Measurements from ENCODE around the gene KRAS.

The KRAS gene

DNA sequence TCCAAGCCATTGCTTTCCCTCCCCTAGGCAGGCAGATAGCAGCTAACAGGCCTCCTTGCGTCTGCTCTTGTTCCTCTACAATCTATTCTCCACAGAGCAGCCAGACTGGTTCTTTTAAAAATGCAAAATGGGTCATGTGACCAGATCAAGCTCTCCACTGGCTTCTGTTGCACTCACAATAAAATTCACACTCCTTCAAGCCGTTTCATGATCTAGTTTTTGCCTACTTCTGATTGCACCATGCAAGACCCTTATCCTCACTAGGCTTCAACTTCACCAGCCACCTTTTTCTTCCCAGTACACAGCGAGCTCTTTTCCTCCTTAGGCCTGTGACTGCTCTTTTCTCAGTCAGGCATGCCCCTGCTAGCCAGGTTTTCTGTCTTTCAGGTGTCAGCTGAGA lies 6.1 kb upstream of the KRAS start:
- Histone ChIP-seq H3K36me3 (replicated peaks in 1 of 2; ENCODE audit: control insufficient read depth in 2 of 2, insufficient read depth in 2 of 2, low read length in 2 of 2) (no peaks in the 10 kb centered on the region), H4K8ac (ENCODE audit: low read depth, low read length) (no peak overlapping the region), H3K9ac (ENCODE audit: low read depth, low read length, poor library complexity) (no peak overlapping the region), H2BK5ac (ENCODE audit: low read length) (no peak overlapping the region), H3K79me1 (ENCODE audit: low read depth, low read length) (no peaks in the 10 kb centered on the region), H2BK15ac (ENCODE audit: low read length) (no peak overlapping the region), H3K9me3 (replicated peaks in 1 of 2; ENCODE audit: control insufficient read depth in 2 of 2, insufficient read depth in 1 of 2, low read depth in 1 of 2, low read length in 2 of 2) (peaks cover 0 to 5% of the 10 kb centered on the region in 2 donors), H3K18ac (ENCODE audit: low read length) (no peak overlapping the region), H4K91ac (ENCODE audit: low read depth, low read length, poor library complexity) (no peak overlapping the region), H3K27ac (replicated peaks; ENCODE audit: low read length) (no peak overlapping the region), H3K4me2 (ENCODE audit: insufficient read depth, low read length, poor library complexity, severe bottlenecking) (no peak overlapping the region), H2BK120ac (ENCODE audit: low read depth, low read length) (no peak overlapping the region), H2AK5ac (ENCODE audit: low read depth, low read length) (no peak overlapping the region), H2AFZ (ENCODE audit: low read length) (peak overlapping the region; percentile 9), H3K14ac (ENCODE audit: low read length) (no peak overlapping the region), H3K4me3 (ENCODE audit: low read length in 2 of 2) (no peak overlapping the region), H3K4ac (ENCODE audit: low read length) (no peak overlapping the region), H3K23ac (ENCODE audit: low read depth, low read length, poor library complexity) (no peak overlapping the region), H3K4me1 (ENCODE audit: control insufficient read depth in 2 of 2, insufficient read depth in 1 of 2, low read depth in 1 of 2, low read length in 2 of 2) (peaks cover 2 to 4% of the 10 kb centered on the region in 2 donors), H2BK12ac (ENCODE audit: low read length) (no peak overlapping the region), H3K27me3 (ENCODE audit: control insufficient read depth in 3 of 3, insufficient read depth in 3 of 3, low read depth in 1 of 3, low read length in 3 of 3) (peaks cover 0 to 69% (median 2%) of the 10 kb centered on the region in 3 experiments)
- no CpG with 5 or more reads among the region's 3 CpGs for WGBS, 2 donors (ENCODE audit: extremely low coverage in 2 of 2, insufficient read length in 2 of 2, insufficient replicate concordance in 1 of 2)
- no peak for DNase-seq (ENCODE audit: low spot score)

DNA sequence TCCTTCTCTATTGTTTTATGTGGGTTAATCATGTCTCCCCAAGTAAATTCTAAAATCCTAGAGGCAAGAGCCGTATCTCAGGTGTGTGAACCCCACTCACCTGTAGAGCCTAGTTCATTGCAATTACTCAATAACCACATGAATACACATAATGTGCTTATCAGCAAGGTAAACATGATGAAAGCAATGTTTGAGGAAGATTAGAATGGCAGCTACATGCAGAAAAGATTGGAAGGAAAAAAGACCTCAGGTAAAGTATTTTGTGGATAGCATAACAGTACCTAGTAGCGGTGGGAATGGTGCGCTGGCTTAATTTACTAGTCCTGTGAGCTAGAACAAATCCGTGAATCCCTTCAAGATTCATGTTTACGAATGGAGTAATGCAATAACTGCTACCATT lies 5.3 kb upstream of the KRAS start:
- H3K79me1 ChIP-seq (ENCODE audit: low read depth, low read length), result no peaks in the 10 kb centered on the region

GRCh38 chr12:25254271-25254880 lies 3.6 kb upstream of the KRAS start:
- H3K23ac ChIP-seq (ENCODE audit: low read depth, low read length, poor library complexity), result no peak overlapping the region
- H3K4me3 ChIP-seq (ENCODE audit: low read length in 2 of 2), result no peak overlapping the region
- H2AK5ac ChIP-seq (ENCODE audit: low read depth, low read length), result no peak overlapping the region
- no peak overlapping the region for H2BK120ac ChIP-seq (ENCODE audit: low read depth, low read length)
- no peak overlapping the region for H3K18ac ChIP-seq (ENCODE audit: low read length)
- DNase-seq (ENCODE audit: low spot score), result no peak
- no peak overlapping the region for H4K91ac ChIP-seq (ENCODE audit: low read depth, low read length, poor library complexity)
- no peaks in the 10 kb centered on the region for H3K36me3 ChIP-seq (replicated peaks in 1 of 2; ENCODE audit: control insufficient read depth in 2 of 2, insufficient read depth in 2 of 2, low read length in 2 of 2)
- H3K27ac ChIP-seq (replicated peaks; ENCODE audit: low read length), result no peak overlapping the region
- no peak overlapping the region for H3K9ac ChIP-seq (ENCODE audit: low read depth, low read length, poor library complexity)
- peaks cover 0 to 5% of the 10 kb centered on the region in 2 donors for H3K9me3 ChIP-seq (replicated peaks in 1 of 2; ENCODE audit: control insufficient read depth in 2 of 2, insufficient read depth in 1 of 2, low read depth in 1 of 2, low read length in 2 of 2)
- H3K27me3 ChIP-seq (ENCODE audit: control insufficient read depth in 3 of 3, insufficient read depth in 3 of 3, low read depth in 1 of 3, low read length in 3 of 3), result peaks cover 0 to 58% (median 5%) of the 10 kb centered on the region in 3 experiments
- peaks cover 3% of the 10 kb centered on the region for H3K79me1 ChIP-seq (ENCODE audit: low read depth, low read length)
- H3K4me1 ChIP-seq (ENCODE audit: control insufficient read depth in 2 of 2, insufficient read depth in 1 of 2, low read depth in 1 of 2, low read length in 2 of 2), result peaks cover 5 to 10% of the 10 kb centered on the region in 2 donors
- no peak overlapping the region for H3K4ac ChIP-seq (ENCODE audit: low read length)
- H3K14ac ChIP-seq (ENCODE audit: low read length), result no peak overlapping the region
- H2BK12ac ChIP-seq (ENCODE audit: low read length), result no peak overlapping the region
- H2BK15ac ChIP-seq (ENCODE audit: low read length), result no peak overlapping the region
- H2BK5ac ChIP-seq (ENCODE audit: low read length), result no peak overlapping the region
- no peak overlapping the region for H2AFZ ChIP-seq (ENCODE audit: low read length)
- WGBS, 2 donors (ENCODE audit: extremely low coverage in 2 of 2, insufficient read length in 2 of 2, insufficient replicate concordance in 1 of 2), result no CpG with 5 or more reads among the region's 4 CpGs
- H4K8ac ChIP-seq (ENCODE audit: low read depth, low read length), result no peak overlapping the region
- no peak overlapping the region for H3K4me2 ChIP-seq (ENCODE audit: insufficient read depth, low read length, poor library complexity, severe bottlenecking)

More for the DNA sequence above, 5.3 kb upstream of the KRAS start:
- Histone ChIP-seq H3K18ac (ENCODE audit: low read length) (no peak overlapping the region), H3K9ac (ENCODE audit: low read depth, low read length, poor library complexity) (no peak overlapping the region), H2BK15ac (ENCODE audit: low read length) (no peak overlapping the region), H4K8ac (ENCODE audit: low read depth, low read length) (no peak overlapping the region), H2BK120ac (ENCODE audit: low read depth, low read length) (no peak overlapping the region), H3K27me3 (ENCODE audit: control insufficient read depth in 3 of 3, insufficient read depth in 3 of 3, low read depth in 1 of 3, low read length in 3 of 3) (peaks cover 0 to 70% (median 5%) of the 10 kb centered on the region in 3 experiments), H3K4me3 (ENCODE audit: low read length in 2 of 2) (no peak overlapping the region), H3K36me3 (replicated peaks in 1 of 2; ENCODE audit: control insufficient read depth in 2 of 2, insufficient read depth in 2 of 2, low read length in 2 of 2) (no peaks in the 10 kb centered on the region), H3K4ac (ENCODE audit: low read length) (no peak overlapping the region), H2AFZ (ENCODE audit: low read length) (no peak overlapping the region), H3K9me3 (replicated peaks in 1 of 2; ENCODE audit: control insufficient read depth in 2 of 2, insufficient read depth in 1 of 2, low read depth in 1 of 2, low read length in 2 of 2) (peaks cover 0 to 5% of the 10 kb centered on the region in 2 donors), H3K4me2 (ENCODE audit: insufficient read depth, low read length, poor library complexity, severe bottlenecking) (no peak overlapping the region), H4K91ac (ENCODE audit: low read depth, low read length, poor library complexity) (no peak overlapping the region), H2BK12ac (ENCODE audit: low read length) (no peak overlapping the region), H3K23ac (ENCODE audit: low read depth, low read length, poor library complexity) (no peak overlapping the region), H2BK5ac (ENCODE audit: low read length) (no peak overlapping the region), H2AK5ac (ENCODE audit: low read depth, low read length) (no peak overlapping the region), H3K4me1 (ENCODE audit: control insufficient read depth in 2 of 2, insufficient read depth in 1 of 2, low read depth in 1 of 2, low read length in 2 of 2) (peaks cover 5% of the 10 kb centered on the region in 2 donors), H3K14ac (ENCODE audit: low read length) (no peak overlapping the region), H3K27ac (replicated peaks; ENCODE audit: low read length) (no peak overlapping the region)
- DNase-seq (ENCODE audit: low spot score), result no peak
- no CpG with 5 or more reads among the region's 5 CpGs for WGBS, 2 donors (ENCODE audit: extremely low coverage in 2 of 2, insufficient read length in 2 of 2, insufficient replicate concordance in 1 of 2)

- Histone ChIP-seq H3K23ac (ENCODE audit: low read depth, low read length, poor library complexity) (no peak overlapping the region), H2BK12ac (ENCODE audit: low read length) (no peak overlapping the region), H2AK5ac (ENCODE audit: low read depth, low read length) (no peak overlapping the region), H3K36me3 (replicated peaks in 1 of 2; ENCODE audit: control insufficient read depth in 2 of 2, insufficient read depth in 2 of 2, low read length in 2 of 2) (no peaks in the 10 kb centered on the region), H3K9me3 (replicated peaks in 1 of 2; ENCODE audit: control insufficient read depth in 2 of 2, insufficient read depth in 1 of 2, low read depth in 1 of 2, low read length in 2 of 2) (peaks cover 0 to 5% of the 10 kb centered on the region in 2 donors), H4K8ac (ENCODE audit: low read depth, low read length) (no peak overlapping the region), H3K4me3 (ENCODE audit: low read length in 2 of 2) (no peak overlapping the region), H3K4ac (ENCODE audit: low read length) (no peak overlapping the region), H3K9ac (ENCODE audit: low read depth, low read length, poor library complexity) (no peak overlapping the region), H3K14ac (ENCODE audit: low read length) (no peak overlapping the region), H2BK5ac (ENCODE audit: low read length) (no peak overlapping the region), H3K79me1 (ENCODE audit: low read depth, low read length) (peaks cover 3% of the 10 kb centered on the region), H3K18ac (ENCODE audit: low read length) (no peak overlapping the region), H4K91ac (ENCODE audit: low read depth, low read length, poor library complexity) (no peak overlapping the region), H3K27ac (replicated peaks; ENCODE audit: low read length) (no peak overlapping the region), H3K4me2 (ENCODE audit: insufficient read depth, low read length, poor library complexity, severe bottlenecking) (no peak overlapping the region), H2BK15ac (ENCODE audit: low read length) (no peak overlapping the region), H3K4me1 (ENCODE audit: control insufficient read depth in 2 of 2, insufficient read depth in 1 of 2, low read depth in 1 of 2, low read length in 2 of 2) (peaks cover 5 to 10% of the 10 kb centered on the region in 2 donors), H2BK120ac (ENCODE audit: low read depth, low read length) (no peak overlapping the region), H2AFZ (ENCODE audit: low read length) (no peak overlapping the region), H3K27me3 (ENCODE audit: control insufficient read depth in 3 of 3, insufficient read depth in 3 of 3, low read depth in 1 of 3, low read length in 3 of 3) (peaks cover 0 to 54% (median 5%) of the 10 kb centered on the region in 3 experiments)
- DNase-seq (ENCODE audit: low spot score), result no peak
- WGBS, 2 donors (ENCODE audit: extremely low coverage in 2 of 2, insufficient read length in 2 of 2, insufficient replicate concordance in 1 of 2), result no CpG with 5 or more reads among the region's 5 CpGs
Observed at GRCh38 chr12:25253371-25254068, 2.8 kb upstream of the KRAS start.

Data from neuronal stem cell (in vitro differentiated cells).